PC-9 (cell line): ENCODE data around the gene MAGI2.

Experiments
- CTCF ChIP-seq: fragments of 200-600 bp; sonication (generic); conservative IDR thresholded peaks from 2 replicates; pipeline ENCODE4 v1.6.1; 2017; ENCODE audit warnings: mixed run types, antibody characterized with exemption, mild to moderate bottlenecking, moderate library complexity
- EZH2 ChIP-seq: fragments of 200-600 bp; sonication (generic); IDR thresholded peaks from 2 replicates; pipeline ENCODE4 v1.8.0; 2017; ENCODE audit warnings: antibody characterized with exemption, low read depth

- TF ChIP-seq CTCF (no peak), EZH2 (no peak)
These were observed 114.1 kb downstream of the MAGI2 start for GRCh38 chr7:79339208-79339925.
